HUES64 (cell line): ENCODE measurements around the gene GPR142.

Experiments used
- H3K27ac ChIP-seq: 2 replicates; pipeline ENCODE4 v1.7.0; 2013; ENCODE audit warnings: low read depth, low read length, inconsistent platforms
- H3K27me3 ChIP-seq: 2 replicates; pipeline ENCODE4 v1.6.1; 2013; ENCODE audit warnings: mild to moderate bottlenecking, low read length; ENCODE audit not compliant: insufficient read depth
- H3K36me3 ChIP-seq: 2 replicates; pipeline ENCODE4 v1.6.1; 2013; ENCODE audit warnings: mild to moderate bottlenecking, low read length; ENCODE audit not compliant: insufficient read depth
- H3K4me1 ChIP-seq: 2 replicates; pipeline ENCODE4 v1.6.1; 2013; ENCODE audit warnings: mild to moderate bottlenecking, low read length, moderate library complexity; ENCODE audit not compliant: insufficient read depth
- H3K4me3 ChIP-seq: 2 replicates; pipeline ENCODE4 v1.5.1; 2013; ENCODE audit warnings: mild to moderate bottlenecking, low read length, moderate library complexity
- H3K9ac ChIP-seq: 2 replicates; pipeline ENCODE4 v1.6.1; 2013; ENCODE audit warnings: mild to moderate bottlenecking, low read depth, low read length
- H3K9me3 ChIP-seq: 2 replicates; pipeline ENCODE4 v1.6.1; 2013; ENCODE audit warnings: low read depth, low read length; ENCODE audit not compliant: insufficient read depth
- WGBS: fragments of 150-250, 120-280 bp; methylation state at CpG from one replicate; pipeline ENCODE4 v1.1.7; 2013; ENCODE audit warnings: missing lambda C conversion rate; 5-methylcytosine and 5-hydroxymethylcytosine counted together

The GPR142 gene

GRCh38 chr17:74371653-74372147, 4.4 kb downstream of the GPR142 start:
- Histone ChIP-seq H3K36me3 (no peaks in the 10 kb centered on the region), H3K27ac (no peak overlapping the region), H3K9me3 (no peaks in the 10 kb centered on the region), H3K4me3 (no peak overlapping the region), H3K27me3 (no peaks in the 10 kb centered on the region), H3K4me1 (no peaks in the 10 kb centered on the region), H3K9ac (no peak overlapping the region)
- 96% methylated on average over 26 of the region's 26 CpGs for WGBS

- H3K36me3 ChIP-seq = no peaks in the 10 kb centered on the region
- H3K9ac ChIP-seq = no peak overlapping the region
- H3K9me3 ChIP-seq = no peaks in the 10 kb centered on the region
- 93% methylated on average over 9 of the region's 9 CpGs for WGBS
- no peaks in the 10 kb centered on the region for H3K27me3 ChIP-seq
- H3K4me3 ChIP-seq = no peak overlapping the region
- H3K27ac ChIP-seq = no peak overlapping the region
- H3K4me1 ChIP-seq = no peaks in the 10 kb centered on the region
Observed at GRCh38 chr17:74372426-74372825, 5.1 kb downstream of the GPR142 start.

DNA sequence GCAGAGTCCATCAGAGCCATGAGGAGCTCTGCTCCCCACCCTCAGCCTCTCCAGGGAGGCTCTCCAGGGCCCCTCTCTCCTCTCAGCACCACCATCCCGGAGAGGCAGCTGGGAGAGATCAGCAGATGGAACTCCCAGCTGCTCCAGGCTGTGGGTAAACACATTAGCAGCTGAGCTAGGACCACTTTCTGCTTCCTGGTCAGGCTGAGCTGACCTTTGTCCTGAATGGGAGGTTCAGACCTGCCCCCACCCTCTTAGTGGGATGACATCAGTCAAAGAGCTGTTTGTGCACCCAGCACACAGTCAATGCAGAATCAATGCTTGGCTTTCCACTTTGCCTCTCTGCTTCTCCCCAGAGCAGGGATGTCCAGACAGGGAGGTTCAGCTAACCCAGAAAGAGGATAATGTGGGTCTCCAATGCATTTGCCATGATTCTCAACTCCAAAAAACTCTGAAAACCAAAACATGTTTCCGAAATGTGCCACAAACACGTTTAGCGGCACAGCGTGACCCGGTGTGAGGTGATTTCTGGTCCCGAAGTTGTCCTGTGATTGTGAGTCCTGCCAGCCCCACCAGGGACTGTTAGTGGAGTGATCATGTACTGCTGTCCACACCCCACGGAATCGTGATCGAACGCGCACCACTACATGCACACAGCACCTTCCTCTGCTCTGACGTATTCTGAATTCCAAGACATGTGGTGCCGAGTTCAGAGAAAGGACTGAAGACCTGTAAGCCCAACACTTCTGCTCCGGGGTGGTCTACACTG, 6.7 kb downstream of the GPR142 start:
- no peaks in the 10 kb centered on the region for H3K27me3 ChIP-seq
- 86% methylated on average over 15 of the region's 15 CpGs for WGBS
- H3K36me3 ChIP-seq = no peaks in the 10 kb centered on the region
- no peak overlapping the region for H3K4me3 ChIP-seq
- H3K27ac ChIP-seq = no peak overlapping the region
- H3K9me3 ChIP-seq = no peaks in the 10 kb centered on the region
- H3K4me1 ChIP-seq = no peaks in the 10 kb centered on the region
- H3K9ac ChIP-seq = no peak overlapping the region

GRCh38 chr17:74374858-74375257, 7.6 kb downstream of the GPR142 start:
- H3K4me3 ChIP-seq = no peak overlapping the region
- 88% methylated on average over 3 of the region's 3 CpGs for WGBS
- no peaks in the 10 kb centered on the region for H3K9me3 ChIP-seq
- H3K27me3 ChIP-seq = no peaks in the 10 kb centered on the region
- H3K27ac ChIP-seq = no peak overlapping the region
- no peaks in the 10 kb centered on the region for H3K36me3 ChIP-seq
- H3K4me1 ChIP-seq = no peaks in the 10 kb centered on the region
- no peak overlapping the region for H3K9ac ChIP-seq

GRCh38 chr17:74379495-74380085, 12.3 kb downstream of the GPR142 start:
- Histone ChIP-seq H3K27me3 (no peaks in the 10 kb centered on the region), H3K9ac (no peak overlapping the region), H3K36me3 (no peaks in the 10 kb centered on the region), H3K9me3 (no peaks in the 10 kb centered on the region), H3K4me3 (peak overlapping the region; percentile 39), H3K4me1 (peaks cover 5% of the 10 kb centered on the region; the same call in 1 of the 2 replicates), H3K27ac (no peak overlapping the region)
- WGBS = 28% methylated on average over 19 of the region's 20 CpGs

GRCh38 chr17:74380086-74380958, 13.0 kb downstream of the GPR142 start:
- H3K9ac ChIP-seq = no peak overlapping the region
- WGBS = 74% methylated on average over 16 of the region's 17 CpGs
- H3K27ac ChIP-seq = no peak overlapping the region
- no peaks in the 10 kb centered on the region for H3K36me3 ChIP-seq
- H3K9me3 ChIP-seq = no peaks in the 10 kb centered on the region
- H3K4me3 ChIP-seq = peak overlapping the region; percentile 39; the same call in 1 of the 2 replicates
- peaks cover 5% of the 10 kb centered on the region; the same call in 1 of the 2 replicates for H3K4me1 ChIP-seq
- H3K27me3 ChIP-seq = no peaks in the 10 kb centered on the region

DNA sequence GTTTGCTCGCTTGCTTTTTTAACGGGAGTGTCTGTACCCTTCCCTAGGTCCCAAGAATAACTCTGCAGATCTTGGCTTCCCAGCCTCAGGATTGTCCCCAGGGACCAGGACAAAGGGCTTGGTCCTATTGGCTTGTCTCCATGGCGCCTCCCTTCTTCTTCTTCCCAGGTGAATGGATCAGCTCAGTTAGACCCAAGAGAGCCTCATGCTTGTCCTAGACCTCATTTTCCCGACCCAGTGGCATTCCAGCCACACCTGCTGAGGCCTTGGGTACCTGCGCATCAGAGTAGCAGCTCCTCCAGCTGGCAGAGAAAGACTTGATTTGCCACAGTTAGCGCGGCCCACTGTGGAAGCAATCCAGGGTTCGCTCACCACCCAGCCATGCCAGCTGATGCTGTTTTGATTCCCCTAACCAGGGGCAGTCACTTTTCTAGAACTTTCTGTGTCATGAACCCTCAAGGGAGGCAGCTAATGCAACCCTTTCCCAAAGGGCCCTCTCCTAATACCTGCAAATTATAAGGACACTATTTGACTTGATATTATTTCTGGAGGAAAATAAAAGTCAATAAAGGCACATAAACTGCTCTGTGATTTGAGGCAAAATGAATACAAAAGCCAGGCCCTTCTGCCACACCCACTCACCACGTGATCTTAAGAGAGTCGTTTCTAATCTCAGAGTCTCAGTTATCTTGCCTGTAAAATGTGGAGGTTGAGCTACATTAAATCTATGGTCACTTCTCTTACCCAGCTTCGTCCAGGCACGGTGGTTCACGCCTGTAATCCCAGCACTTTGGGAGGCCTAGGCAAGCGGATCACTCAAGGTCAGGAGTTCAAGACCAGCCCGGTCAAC, 13.9 kb downstream of the GPR142 start:
- H3K27ac ChIP-seq = no peak overlapping the region
- H3K4me3 ChIP-seq = no peak overlapping the region
- H3K4me1 ChIP-seq = peaks cover 5% of the 10 kb centered on the region; the same call in 1 of the 2 replicates
- no peaks in the 10 kb centered on the region for H3K36me3 ChIP-seq
- no peak overlapping the region for H3K9ac ChIP-seq
- H3K9me3 ChIP-seq = no peaks in the 10 kb centered on the region
- H3K27me3 ChIP-seq = no peaks in the 10 kb centered on the region
- WGBS = 90% methylated on average over 15 of the region's 15 CpGs

DNA sequence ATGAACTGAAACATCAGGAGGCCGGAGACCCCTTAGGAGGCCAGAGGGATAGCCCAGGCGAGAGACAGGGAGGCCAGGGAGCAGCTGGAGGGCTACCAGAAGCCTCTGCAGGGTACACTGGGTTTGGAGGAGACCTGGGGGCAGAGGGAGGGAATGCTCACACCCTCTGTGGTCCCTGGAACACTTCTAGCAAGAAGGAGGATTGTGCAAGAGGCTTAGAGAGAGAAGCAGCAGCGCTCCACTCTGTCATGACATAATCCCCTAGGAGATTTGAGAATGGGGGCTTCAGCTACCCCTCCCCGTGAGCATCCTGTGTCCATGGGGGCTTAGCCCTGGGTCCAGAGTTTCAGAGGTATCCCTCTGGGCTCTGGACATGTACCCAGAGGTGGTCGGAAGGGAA, 15.8 kb downstream of the GPR142 start:
- Histone ChIP-seq H3K9me3 (no peaks in the 10 kb centered on the region), H3K36me3 (no peaks in the 10 kb centered on the region), H3K4me3 (no peak overlapping the region), H3K27ac (no peak overlapping the region), H3K4me1 (peaks cover 16% of the 10 kb centered on the region), H3K9ac (no peak overlapping the region), H3K27me3 (no peaks in the 10 kb centered on the region)
- 91% methylated on average over 5 of the region's 5 CpGs for whole genome bisulfite sequencing

DNA sequence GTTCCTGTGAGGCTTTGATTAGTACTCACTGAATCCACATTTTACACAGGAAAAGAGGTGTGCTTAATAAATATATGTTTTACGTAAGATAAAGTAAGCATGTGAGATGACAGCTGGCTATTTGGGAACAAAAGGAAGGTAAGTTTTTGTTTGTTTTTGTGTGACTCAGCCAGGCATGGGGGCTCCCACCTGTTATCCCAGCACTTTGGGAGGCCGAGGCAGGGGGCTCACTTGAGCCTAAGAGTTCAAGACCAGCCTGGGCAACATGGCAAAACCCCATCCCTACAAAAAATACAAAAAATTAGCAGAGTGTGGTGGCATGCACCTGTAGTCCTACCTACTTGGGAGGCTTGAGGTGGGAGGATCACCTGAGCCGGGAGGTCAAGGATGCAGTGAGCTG, 17.9 kb downstream of the GPR142 start:
- Histone ChIP-seq H3K4me1 (peaks cover 26% of the 10 kb centered on the region), H3K27ac (no peak overlapping the region), H3K9ac (no peak overlapping the region), H3K27me3 (no peaks in the 10 kb centered on the region), H3K36me3 (no peaks in the 10 kb centered on the region), H3K4me3 (no peak overlapping the region), H3K9me3 (no peaks in the 10 kb centered on the region)
- 87% methylated on average over 3 of the region's 3 CpGs for whole genome bisulfite sequencing

GRCh38 chr17:74386386-74386785, 19.1 kb downstream of the GPR142 start:
- Histone ChIP-seq H3K4me3 (no peak overlapping the region), H3K27me3 (no peaks in the 10 kb centered on the region), H3K27ac (no peak overlapping the region), H3K36me3 (no peaks in the 10 kb centered on the region), H3K9me3 (no peaks in the 10 kb centered on the region), H3K4me1 (peaks cover 21% of the 10 kb centered on the region), H3K9ac (no peak overlapping the region)
- 90% methylated on average over 8 of the region's 8 CpGs for WGBS
